Suprapubic skin (tissue), 4 donors: ENCODE results near the gene CDH6. TPM values are rescaled to one million over a fixed set of nuclear protein-coding genes. Genes with fewer than 3 reads are reported as not detected.

Experiments used
- DNase-seq, 2 donors: peaks; one replicate each; pipeline ENCODE4 v3.0.0-alpha.2; 2019; ENCODE audit warnings: low spot score in 2 of 2
- H3K27ac ChIP-seq: fragments of 200-600 bp; sonication (generic); one replicate; pipeline ENCODE4 v1.5.1; 2019
- H3K27me3 ChIP-seq: fragments of 200-600 bp; sonication (generic); one replicate; pipeline ENCODE4 v1.5.1; 2019
- H3K36me3 ChIP-seq: fragments of 200-600 bp; sonication (generic); one replicate; pipeline ENCODE4 v1.5.1; 2019
- H3K4me1 ChIP-seq: fragments of 200-600 bp; sonication (generic); one replicate; pipeline ENCODE4 v1.5.1; 2019
- H3K4me3 ChIP-seq: fragments of 200-600 bp; sonication (generic); one replicate; pipeline ENCODE4 v1.5.1; 2019; ENCODE audit warnings: mild to moderate bottlenecking
- H3K9me3 ChIP-seq: fragments of 200-600 bp; sonication (generic); one replicate; pipeline ENCODE4 v1.5.1; 2019
- CTCF ChIP-seq, 2 donors: fragments of 200-600 bp in 1 of 2; fragments of 450-650 bp in 1 of 2; sonication (generic) in 1 of 2; IDR thresholded peaks; one replicate each; pipeline ENCODE4 v1.5.1; 2016 to 2019; ENCODE audit warnings: antibody characterized with exemption in 2 of 2, mild to moderate bottlenecking in 1 of 2, moderate library complexity in 1 of 2
- EP300 ChIP-seq: sonication (generic); formaldehyde crosslinking; IDR thresholded peaks from one replicate; pipeline ENCODE4 v1.6.1; 2017; ENCODE audit warnings: antibody characterized with exemption
- POLR2A ChIP-seq, 2 donors: fragments of 450-650 bp; IDR thresholded peaks; one replicate each; pipeline ENCODE4 v1.6.1; 2017; ENCODE audit warnings: antibody characterized with exemption in 2 of 2, mild to moderate bottlenecking in 2 of 2, moderate library complexity in 2 of 2
- POLR2AphosphoS5 ChIP-seq, 3 donors: sonication (generic); formaldehyde crosslinking; IDR thresholded peaks; one replicate each; pipeline ENCODE4 v1.6.1; 2017; ENCODE audit warnings: antibody characterized with exemption in 3 of 3
- WGBS: methylation state at CpG from one replicate; pipeline ENCODE4 v1.1.5; 2018; 5-methylcytosine and 5-hydroxymethylcytosine counted together
- total RNA-seq, 4 donors: library from RNA; depleted of rRNA; stranded (reverse); fragments of >200 nt; gene quantifications; one replicate each; pipeline ENCODE4 v1.1.0, GENCODE V29; 2016

The CDH6 gene
- total RNA-seq, 4 donors from 2014 or later: 0.36 to 1.8 (median 0.75) TPM

GRCh38 chr5:31362529-31362900 lies 169.0 kb downstream of the CDH6 start:
- Histone ChIP-seq H3K36me3 (no peaks in the 10 kb centered on the region), H3K9me3 (no peaks in the 10 kb centered on the region), H3K4me1 (no peaks in the 10 kb centered on the region), H3K27ac (no peak overlapping the region), H3K4me3 (no peak overlapping the region), H3K27me3 (no peaks in the 10 kb centered on the region)
- DNase-seq: no peak
- WGBS: 68% methylated on average over 1 of the region's 1 CpG
- TF ChIP-seq POLR2AphosphoS5 (IDR thresholded peaks at IDR 0.05) (no peak), CTCF (IDR thresholded peaks at IDR 0.05) (no peak), EP300 (no peak), POLR2A (IDR thresholded peaks at IDR 0.05) (no peak)

- Histone ChIP-seq H3K4me3 (no peak overlapping the region), H3K36me3 (no peaks in the 10 kb centered on the region), H3K9me3 (no peaks in the 10 kb centered on the region), H3K27me3 (no peaks in the 10 kb centered on the region), H3K27ac (no peak overlapping the region), H3K4me1 (no peaks in the 10 kb centered on the region)
- 84% methylated on average over 3 of the region's 3 CpGs for WGBS
- no peak for TF ChIP-seq EP300
- TF ChIP-seq CTCF (IDR thresholded peaks at IDR 0.05): no peak
- no peak for TF ChIP-seq POLR2AphosphoS5 (IDR thresholded peaks at IDR 0.05)
- TF ChIP-seq POLR2A (IDR thresholded peaks at IDR 0.05): no peak
- DNase-seq: no peak
These were observed 169.6 kb downstream of the CDH6 start for GRCh38 chr5:31362931-31363568.

- Histone ChIP-seq H3K4me1 (no peaks in the 10 kb centered on the region), H3K27me3 (no peaks in the 10 kb centered on the region), H3K27ac (no peak overlapping the region), H3K4me3 (no peak overlapping the region), H3K36me3 (no peaks in the 10 kb centered on the region), H3K9me3 (no peaks in the 10 kb centered on the region)
- 90% methylated on average over 2 of the region's 2 CpGs for WGBS
- TF ChIP-seq EP300 (no peak), CTCF (IDR thresholded peaks at IDR 0.05) (no peak), POLR2AphosphoS5 (IDR thresholded peaks at IDR 0.05) (no peak), POLR2A (IDR thresholded peaks at IDR 0.05) (no peak)
- no peak for DNase-seq
These were observed 171.6 kb downstream of the CDH6 start for GRCh38 chr5:31364881-31365636.

- Histone ChIP-seq H3K4me1 (no peaks in the 10 kb centered on the region), H3K36me3 (no peaks in the 10 kb centered on the region), H3K4me3 (no peak overlapping the region), H3K27ac (no peak overlapping the region), H3K9me3 (no peaks in the 10 kb centered on the region), H3K27me3 (no peaks in the 10 kb centered on the region)
- DNase-seq: no peak
- TF ChIP-seq CTCF (IDR thresholded peaks at IDR 0.05) (no peak), EP300 (no peak), POLR2AphosphoS5 (IDR thresholded peaks at IDR 0.05) (no peak), POLR2A (IDR thresholded peaks at IDR 0.05) (no peak)
- WGBS: 83% methylated on average over 3 of the region's 3 CpGs
These were observed 172.3 kb downstream of the CDH6 start for GRCh38 chr5:31365776-31366175.

DNA sequence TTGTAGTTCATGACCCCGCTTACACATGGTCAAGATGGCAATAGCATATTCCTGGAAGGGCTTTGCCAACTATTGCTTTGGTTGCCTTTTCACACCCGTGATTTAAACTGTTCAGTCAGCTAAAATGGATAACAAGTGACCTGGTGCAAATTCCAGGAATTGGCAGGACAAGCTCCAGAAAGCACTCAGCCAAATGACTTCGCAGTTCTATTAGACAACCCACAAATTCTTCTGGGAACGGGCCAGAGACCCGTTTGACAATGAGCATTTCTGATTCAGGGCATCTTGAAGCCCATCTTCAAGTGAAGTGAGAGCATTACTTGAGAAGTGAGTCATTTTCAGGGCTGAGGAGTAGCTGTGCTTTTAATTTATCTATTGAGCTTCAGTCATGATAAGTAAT lies 173.5 kb downstream of the CDH6 start:
- 46% methylated on average over 5 of the region's 5 CpGs for WGBS
- no peak for TF ChIP-seq CTCF (IDR thresholded peaks at IDR 0.05)
- TF ChIP-seq POLR2A (IDR thresholded peaks at IDR 0.05): no peak
- TF ChIP-seq EP300: no peak
- no peak for TF ChIP-seq POLR2AphosphoS5 (IDR thresholded peaks at IDR 0.05)
- Histone ChIP-seq H3K4me1 (no peaks in the 10 kb centered on the region), H3K36me3 (no peaks in the 10 kb centered on the region), H3K27me3 (no peaks in the 10 kb centered on the region), H3K4me3 (no peak overlapping the region), H3K27ac (no peak overlapping the region), H3K9me3 (no peaks in the 10 kb centered on the region)
- DNase-seq: no peak
